HepG2 (cell line): ENCODE results near the gene ARHGAP45. TPM values are rescaled to one million over a fixed set of nuclear protein-coding genes. Genes with fewer than 3 reads are reported as not detected.

ENCODE experiments used
- ERF ChIP-seq: IDR thresholded peaks from 2 replicates; pipeline ENCODE4 v1.6.1; 2018; ENCODE audit warnings: missing biosample characterization, missing genetic modification reagents
- NR2F2 ChIP-seq: IDR thresholded peaks from 2 replicates; pipeline ENCODE4 v1.6.1; 2012; ENCODE audit warnings: low read depth, inconsistent platforms, borderline replicate concordance
- ZBTB40 ChIP-seq, 2 experiments: fragments of 450-650 bp in 1 of 2; sonication (generic) in 1 of 2; formaldehyde crosslinking in 1 of 2; IDR thresholded peaks; 2 replicates each; pipeline versions ENCODE4 v1.6.1 to v1.8.0; 2016 to 2022; ENCODE audit warnings: antibody characterized with exemption in 1 of 2, mild to moderate bottlenecking in 1 of 2, missing genetic modification reagents in 1 of 2
- ZMYM3 ChIP-seq: sonication (generic); formaldehyde crosslinking; IDR thresholded peaks from 2 replicates; pipeline ENCODE4 v1.5.1; 2020; ENCODE audit warnings: mild to moderate bottlenecking, missing genetic modification reagents
- ZNF446 ChIP-seq: sonication (generic); formaldehyde crosslinking; IDR thresholded peaks from 2 replicates; pipeline ENCODE4 v1.5.0; 2020; ENCODE audit warnings: mild to moderate bottlenecking, missing genetic modification reagents
- ZNF501 ChIP-seq: sonication (generic); formaldehyde crosslinking; IDR thresholded peaks from 2 replicates; pipeline ENCODE4 v1.5.1; 2020; ENCODE audit warnings: mild to moderate bottlenecking, moderate library complexity, missing genetic modification reagents
- polyA plus RNA-seq, 8 experiments: library from polyadenylated mRNA; depleted of rRNA in 3 of 8; stranded (reverse) in 7 of 8; unstranded in 1 of 8; fragments of >200 nt; fragmentation: Illumina TruSeq in 4 of 8; extraction: Trizol in 4 of 8; gene quantifications; 2 replicates each; pipeline versions ENCODE4 v1.2.1 to v1.2.3, GENCODE V29; 2011 to 2016; ENCODE audit warnings: low read depth in 4 of 8, missing spikeins in 1 of 8, mixed read lengths in 1 of 8; ENCODE audit not compliant: insufficient read depth in 1 of 8
- total RNA-seq, 5 experiments: library from RNA; depleted of rRNA; stranded (reverse); fragments of >200 nt; fragmentation: Illumina TruSeq; extraction: Trizol; gene quantifications; 2 replicates each; pipeline ENCODE4 v1.2.3, GENCODE V29; 2016; ENCODE audit warnings: low read depth in 1 of 5

ARHGAP45 gene
- total and polyA plus RNA-seq, 2 of the 13 experiments (the other 11 are each of a cell fraction or from before 2014, with no cell fraction given) = 0.84 to 32.0 TPM

DNA sequence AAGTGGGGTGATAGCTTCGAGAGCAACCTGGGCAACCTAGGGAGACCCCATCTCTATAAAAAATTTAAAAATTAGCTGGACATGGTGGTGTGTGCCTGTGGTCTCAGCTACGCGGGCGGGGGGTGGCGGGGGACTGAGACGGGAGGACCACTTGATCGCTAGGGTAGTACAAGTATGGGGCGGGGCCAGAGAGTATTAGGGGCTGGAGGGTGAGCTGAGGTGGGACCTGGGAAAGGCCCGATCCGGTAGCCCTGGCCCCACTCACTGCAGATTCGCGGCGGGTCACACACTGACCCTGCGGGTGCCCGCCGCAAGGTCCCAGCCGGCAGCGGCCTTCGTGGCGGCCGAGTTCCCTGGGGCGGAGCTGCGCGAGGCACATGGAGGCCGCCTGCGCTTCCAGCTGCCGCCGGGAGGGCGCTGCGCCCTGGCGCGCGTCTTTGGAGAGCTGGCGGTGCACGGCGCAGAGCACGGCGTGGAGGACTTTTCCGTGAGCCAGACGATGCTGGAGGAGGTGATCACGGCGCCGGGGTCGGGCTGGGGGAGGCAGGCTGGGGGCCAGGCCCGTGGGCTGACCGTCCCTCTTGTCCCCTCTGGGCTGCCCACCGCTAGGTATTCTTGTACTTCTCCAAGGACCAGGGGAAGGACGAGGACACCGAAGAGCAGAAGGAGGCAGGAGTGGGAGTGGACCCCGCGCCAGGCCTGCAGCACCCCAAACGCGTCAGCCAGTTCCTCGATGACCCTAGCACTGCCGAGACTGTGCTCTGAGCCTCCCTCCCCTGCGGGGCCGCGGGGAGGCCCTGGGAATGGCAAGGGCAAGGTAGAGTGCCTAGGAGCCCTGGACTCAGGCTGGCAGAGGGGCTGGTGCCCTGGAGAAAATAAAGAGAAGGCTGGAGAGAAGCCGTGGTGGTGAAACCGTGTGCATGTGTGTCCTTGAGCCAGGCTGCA is 2.0 kb upstream of the ARHGAP45 start (continued):
- TF ChIP-seq ZBTB40 (IDR thresholded peaks at IDR 0.05) = no peak
- TF ChIP-seq ZBTB40 (CRISPR knock-in tag; IDR thresholded peaks at IDR 0.05) = peak; percentile 56; the same call in 1 of the 2 replicates
- TF ChIP-seq ZMYM3 (CRISPR knock-in tag) = no peak
- TF ChIP-seq ZNF501 (CRISPR knock-in tag) = peak; percentile 67
- TF ChIP-seq ZNF446 (CRISPR knock-in tag) = no peak; the same call in 1 of the 2 replicates
- TF ChIP-seq NR2F2 = 0 out of 2 replicates have a peak, but pooled peaks have one; percentile 10
- TF ChIP-seq ERF = peak; percentile 33; the same call in 1 of the 2 replicates
